Adrenal gland (tissue), 12 donors: Measurements from ENCODE around the gene FARP1. TPM values are rescaled to one million over a fixed set of nuclear protein-coding genes. Genes with fewer than 3 reads are reported as not detected.

Source experiments
- DNase-seq, 7 donors: peaks; one replicate each; pipeline ENCODE4 v3.0.0-alpha.2; 2019 to 2020
- H3K27ac ChIP-seq, 5 donors: fragments of 200-600 bp; sonication (generic) in 4 of 5; 1 replicate in 3 of 5; 2 replicates in 2 of 5; pipeline versions ENCODE4 v1.5.1 to v1.8.0; 2016 to 2020; ENCODE audit warnings: mild to moderate bottlenecking in 1 of 5
- H3K27me3 ChIP-seq: fragments of 200-600 bp; 2 replicates; pipeline ENCODE4 v1.8.0; 2021
- H3K36me3 ChIP-seq, 2 donors: fragments of 200-600 bp; replicated peaks in 1 of 2; 1 replicate in 1 of 2; 2 replicates in 1 of 2; pipeline versions ENCODE4 v1.5.1 to v1.8.0; 2018 to 2022
- H3K4me1 ChIP-seq, 2 donors: fragments of 200-600 bp; replicated peaks in 1 of 2; 1 replicate in 1 of 2; 2 replicates in 1 of 2; pipeline versions ENCODE4 v1.5.1 to v1.8.0; 2018 to 2021
- H3K4me3 ChIP-seq, 4 donors: fragments of 200-600 bp; sonication (generic) in 3 of 4; one replicate each; pipeline ENCODE4 v1.5.1; 2016 to 2018
- H3K9me3 ChIP-seq, 3 donors: fragments of 200-600 bp; sonication (generic) in 1 of 3; replicated peaks in 1 of 3; 1 replicate in 2 of 3; 2 replicates in 1 of 3; pipeline versions ENCODE4 v1.5.1 to v1.8.0; 2016 to 2021
- CTCF ChIP-seq, 6 experiments: fragments of 450-650 bp in 4 of 6; fragments of 200-600 bp in 2 of 6; sonication (generic) in 1 of 6; IDR thresholded peaks; 1 replicate in 5 of 6; 2 replicates in 1 of 6; pipeline versions ENCODE4 v1.5.1 to v1.8.0; 2016 to 2021; ENCODE audit warnings: antibody characterized with exemption in 6 of 6, mild to moderate bottlenecking in 2 of 6, moderate library complexity in 1 of 6
- POLR2A ChIP-seq, 2 donors: fragments of 450-650 bp; IDR thresholded peaks; one replicate each; pipeline ENCODE4 v1.6.1; 2017; ENCODE audit warnings: antibody characterized with exemption in 2 of 2, mild to moderate bottlenecking in 2 of 2, moderate library complexity in 1 of 2
- WGBS, 4 donors: extraction: QIAGEN DNeasy Blood & Tissue Kit in 2 of 4; methylation state at CpG; one replicate each; pipeline versions ENCODE4 v1.1.5 to v1.1.7; 2013 to 2017; 5-methylcytosine and 5-hydroxymethylcytosine counted together
- intact Hi-C, 2 donors: fragments of 100-400 bp; cut with DNase I; formaldehyde crosslinking; loops; one replicate each; pipeline versions ENCODE4 v1.14.1 to v1.15.0; 2022 to 2023
- polyA plus RNA-seq, 3 donors: library from polyadenylated mRNA; stranded (reverse); fragments of 200-250 nt in 2 of 3; fragments of 350-450 nt in 1 of 3; fragmentation: Illumina TruSeq in 1 of 3; extraction: RNeasy Lipid Tissue Mini Kit (QIAGEN cat#74804) in 1 of 3; gene quantifications; one replicate each; pipeline ENCODE4 v1.2.3, GENCODE V29; 2013 to 2014
- total RNA-seq, 9 donors: library from RNA; depleted of rRNA in 4 of 9; stranded (reverse); fragments of >200 nt in 4 of 9; fragments of 120-200 nt in 1 of 9; fragmentation: NEBNext Ultra II Directional in 1 of 9; extraction: Animal tissue kit (Norgen Biotek cat#: 25700) in 1 of 9; gene quantifications; one replicate each; pipeline versions ENCODE4 v1.1.0 to v1.2.4, GENCODE V29; 2013 to 2023
- donor health status: healthy with polysubstance abuse.
- donor health status: Bipolar disorder and iron deficiency.
- donor health status: DM: yes; HTN: yes; CAD: no.
- donor health status: DM: no; HTN: no; CAD: no.
- donor health status: DM: no; HTN: no; CAD: no.
- donor health status: DM: yes; HTN: yes; CAD: no.

Gene FARP1
- total and polyA plus RNA-seq, 12 donors = 27.1 to 304 (median 71.6) TPM

GRCh38 chr13:98485561-98485960 lies 342.7 kb downstream of the FARP1 start:
- H3K4me3 ChIP-seq = no peak overlapping the region
- peak in 1 of 7 donors; percentile 47 for DNase-seq
- peak overlapping the region in 4 of 5 donors; percentile 51 to 87 (median 75) for H3K27ac ChIP-seq
- TF ChIP-seq CTCF (IDR thresholded peaks at IDR 0.05) (no peak), POLR2A (IDR thresholded peaks at IDR 0.05) (no peak)
- H3K27me3 ChIP-seq = no peaks in the 10 kb centered on the region
- 92 to 98% (median 95%) methylated on average over 8 to 11 of the region's 11 CpGs for WGBS, 4 donors
- H3K36me3 ChIP-seq = no peaks in the 10 kb centered on the region
- intact Hi-C loops = loop anchor here (10.0 kb wide), 2 partner anchors 79 to 89 kb away; partner anchors contain the start of gene STK24 (in 1 of the 2)
- peaks cover 34 to 52% of the 10 kb centered on the region in 2 donors for H3K4me1 ChIP-seq
- H3K9me3 ChIP-seq = no peaks in the 10 kb centered on the region

- intact Hi-C loops = loop anchor here (10.0 kb wide), 2 partner anchors 78 to 88 kb away; partner anchors contain the start of gene STK24 (in 1 of the 2)
- 92 to 98% (median 94%) methylated on average over 7 to 8 of the region's 8 CpGs for WGBS, 4 donors
- Histone ChIP-seq H3K9me3 (no peaks in the 10 kb centered on the region), H3K27me3 (no peaks in the 10 kb centered on the region), H3K36me3 (no peaks in the 10 kb centered on the region), H3K27ac (no peak overlapping the region), H3K4me3 (no peak overlapping the region), H3K4me1 (peaks cover 34 to 48% of the 10 kb centered on the region in 2 donors)
- peak in 1 of 7 donors; percentile 20 for DNase-seq
- TF ChIP-seq CTCF (IDR thresholded peaks at IDR 0.05) = no peak
- TF ChIP-seq POLR2A (IDR thresholded peaks at IDR 0.05) = no peak
Measured at GRCh38 chr13:98486412-98486811, 343.5 kb downstream of the FARP1 start.

GRCh38 chr13:98487016-98487415 lies 344.1 kb downstream of the FARP1 start:
- DNase-seq = no peak
- Histone ChIP-seq H3K36me3 (no peaks in the 10 kb centered on the region), H3K9me3 (no peaks in the 10 kb centered on the region), H3K4me1 (peaks cover 30 to 42% of the 10 kb centered on the region in 2 donors), H3K4me3 (no peak overlapping the region), H3K27ac (no peak overlapping the region), H3K27me3 (no peaks in the 10 kb centered on the region)
- 82 to 89% (median 86%) methylated on average over 5 of the region's 5 CpGs for WGBS, 4 donors
- TF ChIP-seq CTCF (IDR thresholded peaks at IDR 0.05) = no peak
- TF ChIP-seq POLR2A (IDR thresholded peaks at IDR 0.05) = no peak
- intact Hi-C loops = loop anchor here (10.0 kb wide), 2 partner anchors 78 to 88 kb away; partner anchors contain the start of gene STK24 (in 1 of the 2)

DNA sequence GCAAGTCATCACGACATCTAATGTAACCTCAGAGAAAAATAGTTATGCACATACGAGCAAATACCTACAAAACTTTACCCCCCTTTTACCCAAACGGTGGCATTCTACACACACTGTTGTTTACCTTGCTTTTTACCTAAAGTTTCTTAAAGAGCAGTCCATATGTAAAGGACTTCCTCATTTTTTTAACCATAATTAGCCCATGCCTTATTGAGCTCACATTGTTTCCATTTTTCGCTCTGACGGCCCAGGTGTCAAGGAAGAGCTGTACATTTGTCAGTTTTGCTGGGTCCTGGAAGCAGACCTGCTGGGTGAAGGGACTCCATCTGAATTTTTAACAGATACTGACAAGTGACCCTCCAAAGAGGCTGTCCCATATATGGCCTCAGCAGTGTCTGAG lies 344.6 kb downstream of the FARP1 start:
- H3K27me3 ChIP-seq = no peaks in the 10 kb centered on the region
- no peaks in the 10 kb centered on the region for H3K36me3 ChIP-seq
- peaks cover 25 to 39% of the 10 kb centered on the region in 2 donors for H3K4me1 ChIP-seq
- no peaks in the 10 kb centered on the region for H3K9me3 ChIP-seq
- no peak overlapping the region for H3K27ac ChIP-seq
- peak in 1 of 7 donors; percentile 24 for DNase-seq
- TF ChIP-seq CTCF (IDR thresholded peaks at IDR 0.05) (no peak), POLR2A (IDR thresholded peaks at IDR 0.05) (no peak)
- 84 to 91% (median 87%) methylated on average over 5 of the region's 5 CpGs for WGBS, 4 donors
- no peak overlapping the region for H3K4me3 ChIP-seq
- intact Hi-C loops = loop anchor here (10.0 kb wide), 2 partner anchors 77 to 87 kb away; partner anchors contain the start of gene STK24 (in 1 of the 2)
